ENCODE results near the gene ERFE. TPM values are rescaled to one million over a fixed set of nuclear protein-coding genes. Genes with fewer than 3 reads are reported as not detected.

ERFE gene
- total RNA-seq, 1 donor from 2014 or later: 0.41 TPM

- Mint-ChIP-seq H3K27me3 (ENCODE audit: unreplicated experiment) (peaks cover 9% of the 10 kb centered on the region), H3K4me3 (ENCODE audit: unreplicated experiment) (no peak overlapping the region), H3K9me3 (ENCODE audit: unreplicated experiment) (no peaks in the 10 kb centered on the region), H3K27ac (ENCODE audit: unreplicated experiment) (no peak overlapping the region), H3K36me3 (ENCODE audit: low read depth, unreplicated experiment) (peaks cover 5% of the 10 kb centered on the region), H3K4me1 (ENCODE audit: unreplicated experiment) (peaks cover 6% of the 10 kb centered on the region)
- TF ChIP-seq CTCF (IDR thresholded peaks at IDR 0.05; ENCODE audit: unreplicated experiment): no peak
- DNase-seq (ENCODE audit: low spot score): no peak
Observed at GRCh38 chr2:238167344-238167715, 8.6 kb downstream of the ERFE start.

GRCh38 chr2:238167761-238168160, 9.0 kb downstream of the ERFE start:
- no peak for DNase-seq (ENCODE audit: low spot score)
- peaks cover 10% of the 10 kb centered on the region for H3K27me3 Mint-ChIP-seq (ENCODE audit: unreplicated experiment)
- H3K27ac Mint-ChIP-seq (ENCODE audit: unreplicated experiment): no peak overlapping the region

GRCh38 chr2:238168196-238169047, 9.7 kb downstream of the ERFE start:
- Mint-ChIP-seq H3K27me3 (ENCODE audit: unreplicated experiment) (peaks cover 13% of the 10 kb centered on the region), H3K4me1 (ENCODE audit: unreplicated experiment) (peaks cover 10% of the 10 kb centered on the region), H3K9me3 (ENCODE audit: unreplicated experiment) (no peaks in the 10 kb centered on the region), H3K27ac (ENCODE audit: unreplicated experiment) (no peak overlapping the region), H3K36me3 (ENCODE audit: low read depth, unreplicated experiment) (peaks cover 16% of the 10 kb centered on the region), H3K4me3 (ENCODE audit: unreplicated experiment) (no peak overlapping the region)
- TF ChIP-seq CTCF (IDR thresholded peaks at IDR 0.05; ENCODE audit: unreplicated experiment): no peak
- no peak for DNase-seq (ENCODE audit: low spot score)

More at GRCh38 chr2:238167761-238168160, 9.0 kb downstream of the ERFE start:
- no peaks in the 10 kb centered on the region for H3K9me3 Mint-ChIP-seq (ENCODE audit: unreplicated experiment)
- H3K4me1 Mint-ChIP-seq (ENCODE audit: unreplicated experiment): peaks cover 6% of the 10 kb centered on the region
- TF ChIP-seq CTCF (IDR thresholded peaks at IDR 0.05; ENCODE audit: unreplicated experiment): no peak
- peaks cover 9% of the 10 kb centered on the region for H3K36me3 Mint-ChIP-seq (ENCODE audit: low read depth, unreplicated experiment)
- no peak overlapping the region for H3K4me3 Mint-ChIP-seq (ENCODE audit: unreplicated experiment)

- Mint-ChIP-seq H3K27me3 (ENCODE audit: unreplicated experiment) (peaks cover 13% of the 10 kb centered on the region), H3K36me3 (ENCODE audit: low read depth, unreplicated experiment) (peaks cover 22% of the 10 kb centered on the region), H3K4me1 (ENCODE audit: unreplicated experiment) (peaks cover 10% of the 10 kb centered on the region), H3K9me3 (ENCODE audit: unreplicated experiment) (no peaks in the 10 kb centered on the region), H3K4me3 (ENCODE audit: unreplicated experiment) (no peak overlapping the region), H3K27ac (ENCODE audit: unreplicated experiment) (no peak overlapping the region)
- TF ChIP-seq CTCF (IDR thresholded peaks at IDR 0.05; ENCODE audit: unreplicated experiment): no peak
- DNase-seq (ENCODE audit: low spot score): no peak
Observed at GRCh38 chr2:238169048-238169707, 10.4 kb downstream of the ERFE start.
